CD4-positive, alpha-beta T cell treated with Interferon gamma for 1 hour (primary cell): ENCODE measurements around the gene ZNF212.
"Not testable (repeated sequence)": the region's sequence is repeated elsewhere in the genome, so short reads cannot be mapped to it uniquely, and the experiment has no call there.

Experiments used
- DNase-seq: peaks from one replicate; pipeline ENCODE4 v3.0.0-alpha.2; 2020

ZNF212 gene

DNA sequence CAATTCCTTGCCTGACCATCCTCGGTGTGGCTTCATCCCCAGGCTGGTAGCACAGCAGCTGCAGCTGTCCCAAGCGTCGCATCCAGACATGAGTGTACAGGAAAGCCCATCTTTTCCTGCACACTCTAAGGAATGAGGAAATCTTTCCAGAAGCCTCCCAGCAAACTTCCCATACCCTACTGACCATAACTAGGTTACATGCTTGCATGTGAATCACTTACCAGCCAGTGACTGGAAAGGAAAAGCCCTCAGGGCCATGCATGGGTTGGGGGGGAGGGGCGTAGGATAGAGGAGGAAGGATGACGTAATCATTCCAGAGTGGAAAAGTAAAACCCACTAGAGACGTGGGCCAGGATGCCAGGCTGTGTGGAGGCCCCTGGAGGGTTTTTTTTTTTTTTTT is 18.9 kb upstream of the ZNF212 start:
- no peak for DNase-seq

DNA sequence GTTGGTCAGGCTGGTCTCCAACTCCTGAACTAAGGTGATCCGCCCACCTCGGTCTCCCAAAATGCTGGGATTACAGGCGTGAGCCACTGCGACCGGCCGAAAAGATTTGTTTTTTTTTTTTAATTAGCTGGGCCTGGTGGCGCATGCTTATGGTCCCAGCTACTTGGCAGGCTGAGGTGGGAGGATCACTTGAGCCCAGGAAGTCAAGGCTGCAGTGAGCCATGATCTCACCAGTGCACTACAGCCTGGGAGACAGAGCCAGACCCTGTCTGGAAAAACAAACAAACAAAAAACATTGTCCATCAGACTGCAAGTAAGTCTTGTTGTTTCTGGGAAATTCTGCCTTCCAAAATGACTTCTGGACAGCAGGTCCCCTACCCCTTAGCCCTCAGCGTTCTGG is 16.3 kb upstream of the ZNF212 start:
- DNase-seq: no peak

- DNase-seq: no peak
These were observed 15.7 kb upstream of the ZNF212 start for GRCh38 chr7:149223761-149224160.

- no peak for DNase-seq
These were observed 15.1 kb upstream of the ZNF212 start for GRCh38 chr7:149224352-149224751.

GRCh38 chr7:149225106-149225505 is 14.3 kb upstream of the ZNF212 start:
- no peak for DNase-seq

GRCh38 chr7:149225656-149226055 is 13.8 kb upstream of the ZNF212 start:
- no peak for DNase-seq

DNA sequence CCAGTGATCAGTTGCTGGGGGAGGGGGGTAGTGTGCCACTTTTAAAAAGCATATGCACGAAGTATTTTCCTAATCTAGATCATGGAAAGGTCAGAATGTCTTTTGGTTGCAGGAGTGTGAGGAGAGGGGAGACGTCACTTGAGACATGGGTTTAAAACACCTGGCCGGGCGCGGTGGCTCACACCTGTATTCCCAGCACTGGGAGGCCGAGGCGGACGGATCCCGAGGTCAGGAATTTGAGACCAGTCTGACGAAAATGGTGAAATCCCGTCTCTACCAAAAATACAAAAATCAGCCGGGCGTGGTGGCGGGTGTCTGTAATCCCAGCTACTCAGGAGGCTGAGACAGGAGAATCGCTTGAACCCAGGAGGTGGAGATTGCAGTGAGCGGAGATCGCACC is 13.1 kb upstream of the ZNF212 start:
- DNase-seq: not testable (repeated sequence)

DNA sequence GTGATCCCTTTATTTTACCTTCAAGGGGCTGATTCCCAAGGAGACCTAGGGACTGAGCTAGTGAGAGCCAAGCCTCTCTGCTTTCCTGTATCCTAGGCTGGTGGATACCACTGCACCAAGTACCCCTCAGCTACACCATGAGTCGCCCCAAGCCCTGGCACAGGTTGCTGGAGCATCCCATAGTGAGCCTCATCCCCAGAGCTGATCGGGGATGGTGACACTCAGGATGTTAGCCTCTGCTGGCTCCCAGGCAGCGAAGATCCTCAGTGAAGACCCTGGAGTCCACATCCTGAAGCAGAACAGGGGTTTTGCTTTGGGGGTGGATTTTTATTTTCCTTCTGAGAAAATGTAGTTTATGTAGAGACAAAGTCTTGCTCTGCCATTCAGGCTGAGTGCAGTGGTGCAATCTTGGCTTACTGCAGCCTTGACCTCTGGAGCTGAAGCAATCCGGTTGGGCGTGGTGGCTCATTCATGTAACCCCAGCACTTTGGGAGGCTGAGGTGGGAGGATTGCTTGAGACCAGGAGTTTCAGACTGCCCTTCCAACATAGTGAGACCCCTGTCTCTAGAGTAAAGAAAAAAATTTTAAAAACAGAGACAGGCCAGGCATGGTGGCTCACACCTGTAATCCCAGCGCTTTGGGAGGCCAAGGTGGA is 12.5 kb upstream of the ZNF212 start:
- DNase-seq: no peak

GRCh38 chr7:149228831-149229471 is 10.5 kb upstream of the ZNF212 start:
- DNase-seq: no peak

DNA sequence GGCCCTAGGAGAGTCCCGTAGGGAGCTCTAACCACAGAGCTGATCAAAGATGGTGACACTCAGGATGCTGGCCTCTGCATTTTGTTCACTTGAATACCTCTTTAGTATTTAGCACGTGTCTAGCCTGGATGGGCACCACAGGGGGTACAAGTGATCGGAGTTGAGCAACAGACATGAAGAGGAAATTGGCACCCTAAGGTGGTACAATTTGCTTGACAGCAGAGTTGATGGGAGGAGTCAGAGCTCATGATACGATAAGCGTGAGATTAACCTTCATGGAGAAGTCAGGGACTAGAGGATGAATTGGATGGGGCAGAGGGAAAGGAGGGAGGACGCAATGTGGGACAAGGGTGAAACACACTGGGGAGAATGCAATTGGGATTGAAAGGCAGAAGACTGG is 9.9 kb upstream of the ZNF212 start:
- DNase-seq: no peak

- no peak for DNase-seq
These were observed 7.1 kb upstream of the ZNF212 start for GRCh38 chr7:149232362-149232761.

- DNase-seq: not testable (repeated sequence)
These were observed 5.7 kb upstream of the ZNF212 start for GRCh38 chr7:149233655-149234204.

- DNase-seq: no peak
These were observed 1.9 kb upstream of the ZNF212 start for GRCh38 chr7:149237502-149237901.

DNA sequence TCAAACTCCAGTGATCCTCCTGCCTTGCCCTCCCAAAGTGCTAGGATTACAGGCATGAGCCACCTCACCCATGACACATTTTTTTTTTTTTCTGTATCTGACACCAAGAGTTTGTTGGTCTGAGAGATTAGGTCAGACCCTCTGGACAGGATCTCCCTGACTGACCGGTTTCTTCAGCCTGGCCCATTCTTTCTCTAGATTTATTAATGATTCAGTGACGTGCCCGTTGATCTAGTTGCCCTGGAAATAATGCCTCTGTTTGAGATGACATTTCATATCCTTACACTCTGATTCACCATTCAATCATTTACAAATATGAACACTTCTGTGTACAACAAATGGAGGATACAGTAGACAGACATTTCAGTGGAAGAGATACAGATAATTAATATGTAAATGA is 1.4 kb upstream of the ZNF212 start:
- DNase-seq: no peak

- DNase-seq: no peak
These were observed 1.2 kb downstream of the ZNF212 start for GRCh38 chr7:149240637-149241036.

DNA sequence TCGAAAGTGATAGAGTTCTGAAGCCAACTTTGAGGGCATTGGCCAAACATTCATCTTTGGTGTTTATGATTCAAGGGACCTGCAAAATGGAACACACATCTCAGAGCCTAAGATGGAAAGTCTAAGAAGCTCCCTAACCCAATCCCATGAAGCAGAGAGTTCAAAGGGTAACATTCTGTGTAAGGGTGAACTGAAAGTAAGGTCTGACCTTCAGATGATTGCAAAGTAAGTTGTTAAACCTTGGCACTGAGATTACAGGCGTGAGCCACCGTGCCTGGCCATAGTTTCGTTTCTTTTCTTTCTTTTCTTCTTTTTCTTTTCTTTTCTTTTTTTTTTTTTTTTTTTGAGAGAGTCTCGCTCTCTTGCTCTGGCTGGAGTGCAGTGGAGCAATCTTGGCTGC is 2.2 kb downstream of the ZNF212 start:
- no peak for DNase-seq

DNA sequence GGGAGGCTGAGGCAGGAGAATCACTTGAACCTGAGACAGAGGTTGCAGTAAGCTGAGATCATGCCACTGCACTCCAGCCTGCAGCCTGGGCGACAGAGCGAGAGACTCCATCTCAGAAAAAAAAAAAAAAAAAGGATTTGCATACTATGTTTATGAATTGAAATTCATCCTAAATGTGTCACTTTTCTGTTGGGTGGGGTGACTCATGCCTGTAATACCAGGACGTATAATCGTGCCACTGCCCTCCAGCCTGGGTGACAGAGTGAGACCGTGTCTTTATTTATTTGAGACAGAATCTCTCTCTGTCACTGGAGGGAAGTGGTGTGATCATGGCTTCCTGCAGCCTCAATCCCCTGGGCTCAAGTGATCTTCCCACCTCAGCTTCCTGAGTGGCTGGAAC is 5.8 kb downstream of the ZNF212 start:
- no peak for DNase-seq

- DNase-seq: no peak
These were observed 6.3 kb downstream of the ZNF212 start for GRCh38 chr7:149245744-149246143.

DNA sequence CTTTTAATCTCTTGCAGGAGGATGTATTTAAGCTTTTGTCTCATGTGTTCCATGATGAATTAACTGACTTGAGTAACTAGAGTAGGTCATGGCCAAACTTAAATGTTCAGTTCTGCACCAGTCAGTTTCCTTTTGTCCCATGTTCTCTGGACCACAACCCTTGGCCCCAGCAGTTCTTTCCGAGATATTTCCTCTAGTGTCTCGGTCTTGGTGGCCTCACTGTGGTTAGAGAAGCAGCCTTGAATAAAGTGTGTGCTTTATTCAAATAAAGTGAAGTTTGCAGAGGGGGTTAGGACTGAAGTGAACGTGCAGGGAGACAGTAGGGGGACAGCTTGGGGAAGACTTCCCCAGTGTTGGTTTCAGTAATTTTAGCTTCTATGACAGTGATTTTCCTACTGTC is 9.3 kb downstream of the ZNF212 start:
- no peak for DNase-seq

DNA sequence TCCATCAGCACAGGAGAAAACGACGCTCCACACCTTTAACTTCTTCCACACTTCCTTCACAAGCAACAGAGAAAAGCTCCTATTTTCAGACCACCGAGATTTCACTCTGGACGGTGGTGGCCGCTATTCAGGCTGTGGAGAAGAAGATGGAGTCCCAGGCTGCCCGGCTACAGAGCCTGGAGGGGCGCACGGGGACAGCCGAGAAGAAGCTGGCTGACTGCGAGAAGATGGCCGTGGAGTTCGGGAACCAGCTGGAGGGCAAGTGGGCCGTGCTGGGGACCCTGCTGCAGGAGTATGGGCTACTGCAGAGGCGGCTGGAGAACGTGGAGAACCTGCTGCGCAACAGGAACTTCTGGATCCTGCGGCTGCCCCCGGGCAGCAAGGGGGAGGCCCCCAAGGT is 10.7 kb downstream of the ZNF212 start:
- DNase-seq: not testable (repeated sequence)

DNA sequence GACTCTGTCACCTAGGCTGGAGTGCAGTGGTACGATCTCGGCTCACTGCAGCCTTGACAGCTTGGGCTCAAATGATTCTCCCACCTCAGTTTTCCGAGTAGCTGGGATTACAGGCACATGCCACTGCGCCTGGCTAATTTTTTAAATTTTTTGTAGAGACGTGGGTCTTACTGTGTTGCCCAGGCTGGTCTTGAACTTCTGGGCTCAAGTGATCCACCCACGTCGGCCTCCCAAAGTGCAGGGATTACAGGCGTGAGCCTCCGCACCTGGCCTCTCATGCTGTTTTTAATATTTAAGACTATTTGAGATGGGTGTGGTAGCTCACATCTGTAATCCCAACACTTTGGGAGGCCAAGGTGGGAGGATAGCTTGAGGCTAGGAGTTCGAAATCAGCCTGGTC is 12.1 kb downstream of the ZNF212 start:
- DNase-seq: not testable (repeated sequence)

GRCh38 chr7:149252378-149252777 is 12.9 kb downstream of the ZNF212 start:
- no peak for DNase-seq

DNA sequence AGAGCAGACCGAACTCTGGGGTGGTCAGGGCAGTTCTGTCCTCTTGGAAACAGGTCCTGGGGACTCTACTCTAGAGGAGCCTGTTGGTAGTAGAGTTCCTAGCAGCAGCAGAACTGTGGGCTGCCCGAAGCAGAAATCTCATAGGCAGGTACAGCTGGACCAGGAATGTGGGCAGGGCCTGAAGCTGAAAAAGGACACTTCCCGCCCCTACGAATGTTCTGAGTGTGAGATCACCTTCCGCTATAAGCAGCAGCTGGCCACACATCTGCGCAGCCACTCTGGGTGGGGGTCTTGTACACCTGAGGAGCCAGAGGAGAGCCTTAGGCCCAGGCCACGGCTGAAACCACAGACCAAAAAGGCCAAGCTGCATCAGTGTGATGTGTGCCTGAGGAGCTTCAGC is 14.2 kb downstream of the ZNF212 start:
- no peak for DNase-seq

DNA sequence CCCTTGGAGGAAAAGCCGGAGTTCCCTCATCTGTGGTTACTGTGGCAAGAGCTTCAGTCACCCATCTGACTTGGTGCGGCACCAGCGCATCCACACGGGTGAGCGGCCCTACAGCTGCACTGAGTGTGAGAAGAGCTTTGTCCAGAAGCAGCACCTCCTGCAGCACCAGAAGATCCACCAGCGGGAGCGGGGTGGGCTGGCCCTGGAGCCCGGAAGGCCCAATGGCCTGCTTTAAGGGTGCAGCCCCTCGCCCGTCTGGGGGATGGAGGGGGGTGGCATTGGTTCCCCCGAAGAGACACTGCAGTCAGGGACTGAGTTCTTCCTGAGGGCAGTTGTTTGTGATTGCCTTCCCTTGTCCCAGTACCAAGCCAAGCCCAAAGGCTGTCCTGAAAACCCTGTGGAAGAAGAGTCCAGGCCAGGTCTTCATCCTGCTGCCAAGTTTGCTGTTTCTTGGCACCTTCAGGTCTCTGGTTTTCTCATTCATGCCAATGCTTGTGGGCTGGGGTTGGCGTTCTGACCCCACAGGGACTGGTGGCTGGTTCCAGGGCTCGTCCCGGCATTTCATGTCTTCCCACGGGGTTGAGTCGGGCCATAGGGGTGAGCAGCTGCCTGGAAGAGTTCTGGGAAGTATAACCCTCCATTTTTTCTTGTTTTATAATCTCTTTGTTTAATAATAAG is 14.9 kb downstream of the ZNF212 start:
- DNase-seq: no peak
